ENCODE data around the gene DCST2. TPM values are rescaled to one million over a fixed set of nuclear protein-coding genes. Genes with fewer than 3 reads are reported as not detected.

Gene DCST2
- total and polyA plus RNA-seq, 9 of the 15 experiments (the other 6 are each of a cell fraction or from before 2014, with no cell fraction given): 0.09 to 0.49 (median 0.11) TPM; not detected in 3

- TF ChIP-seq ZBTB2 (IDR thresholded peaks at IDR 0.05) (no peak), HDAC2 (IDR thresholded peaks at IDR 0.05) (peak; percentile 98), WHSC1 (IDR thresholded peaks at IDR 0.05; ENCODE audit: low read length) (no peak), SRSF7 (optimal IDR thresholded peaks at IDR 0.05; ENCODE audit: low read depth, low read length) (no peak), MTA1 (IDR thresholded peaks at IDR 0.05; ENCODE audit: borderline replicate concordance) (peak; percentile 62; the same call in 1 of the 2 replicates), HNRNPUL1 (IDR thresholded peaks at IDR 0.05; ENCODE audit: low read length) (no peak), ILK (tag; IDR thresholded peaks at IDR 0.05; ENCODE audit: borderline replicate concordance, low read depth) (no peak), ETS2 (tag; IDR thresholded peaks at IDR 0.05; ENCODE audit: borderline replicate concordance, poor library complexity, severe bottlenecking) (no peak), BACH1 (tag; IDR thresholded peaks at IDR 0.05) (no peak), FUS (optimal IDR thresholded peaks at IDR 0.05; ENCODE audit: low read depth, low read length) (no peak), CEBPB (tag; IDR thresholded peaks at IDR 0.05) (peak; percentile 61; the same call in 1 of the 2 replicates), NR2C2 (CRISPR knock-in tag; IDR thresholded peaks at IDR 0.05) (no peak), NR2C2 (tag; IDR thresholded peaks at IDR 0.05) (no peak), CCAR2 (IDR thresholded peaks at IDR 0.05; ENCODE audit: low read depth, low read length) (no peak), RAD51 (IDR thresholded peaks at IDR 0.05; ENCODE audit: borderline replicate concordance, low read depth) (peak; percentile 13; the same call in 1 of the 2 replicates), TSHZ1 (CRISPR knock-in tag; IDR thresholded peaks at IDR 0.05) (no peak), ZNF347 (CRISPR knock-in tag; IDR thresholded peaks at IDR 0.05; ENCODE audit: low read depth) (no peak), SP2 (IDR thresholded peaks at IDR 0.05; ENCODE audit: extremely low read depth, low read depth, low read length, poor library complexity, severe bottlenecking) (no peak), PTBP1 (IDR thresholded peaks at IDR 0.05; ENCODE audit: low read depth, low read length) (no peak), MXD1 (CRISPR knock-in tag; IDR thresholded peaks at IDR 0.05; ENCODE audit: borderline replicate concordance, poor library complexity, severe bottlenecking) (no peak), TBL1XR1 (IDR thresholded peaks at IDR 0.05; ENCODE audit: low read length in 2 of 2) (no peak), CBX5 (IDR thresholded peaks at IDR 0.05; ENCODE audit: borderline replicate concordance, low read depth) (no peak)
Observed at GRCh38 chr1:155064111-155064831, 30.7 kb upstream of the DCST2 start (continued).

Measured in K562 (cell line).